GM12878 (cell line): ENCODE results near the gene CTSE. TPM values are rescaled to one million over a fixed set of nuclear protein-coding genes. Genes with fewer than 3 reads are reported as not detected.
A peak's percentile ranks its signal among the peaks of the same experiment; 100 is the strongest.

Experiments
- ATAC-seq: fragments of 200-7000 bp; cut with Tn5 transposase; 3 replicates; pipeline ENCODE4 v1.9.1; 2020; ENCODE audit warnings: mild to moderate bottlenecking, moderate library complexity
- BruUV-seq: library from RNA; stranded (reverse); fragments of 400-500 nt; replicated peaks from 2 replicates; lab custom pipeline; 2021; lab: Mats Ljungman, UMichigan
- CTCF ChIA-PET: fragments of 300-600 bp; sonication (Branson Sonifier 250); formaldehyde crosslinking; extraction: SDS; loops from one replicate; lab custom pipeline; 2021; ENCODE audit warnings: inconsistent platforms; lab: Yijun Ruan, JAX
- POLR2A ChIA-PET: fragments of 350-600 bp; formaldehyde crosslinking; extraction: SDS; loops from one replicate; lab custom pipeline; 2021; ENCODE audit warnings: inconsistent platforms; lab: Charles Lee
- RAD21 ChIA-PET: fragments of 300-600 bp; sonication (Branson Sonifier 250); formaldehyde crosslinking; loops from one replicate; lab custom pipeline; 2023; ENCODE audit warnings: antibody characterized with exemption; ENCODE audit not compliant: unreplicated experiment; lab: Charles Lee
- SMC1A ChIA-PET: fragments of 300-600 bp; sonication (Branson Sonifier 250); formaldehyde crosslinking; loops from one replicate; lab custom pipeline; 2023; ENCODE audit not compliant: unreplicated experiment, uncharacterized antibody; lab: Charles Lee
- DNase-seq: peaks from one replicate; pipeline ENCODE4 v3.0.0-alpha.2; 2011; ENCODE audit warnings: low read depth, low spot score
- FAIRE-seq: peaks from 3 replicates; lab custom pipeline; 2011; peaks lifted over from hg19 to GRCh38; lab: Jason Lieb, UNC
- H2AFZ ChIP-seq: 2 replicates; pipeline ENCODE4 v1.6.0; 2011; ENCODE audit warnings: low read depth, low read length, control low read depth; ENCODE audit not compliant: control insufficient read depth
- H3K27ac ChIP-seq: 2 replicates; pipeline ENCODE4 v1.5.1; 2011; ENCODE audit warnings: control low read depth; ENCODE audit not compliant: control insufficient read depth, insufficient read depth
- H3K27me3 ChIP-seq, 2 experiments: replicated peaks in 1 of 2; 2 replicates each; pipeline versions ENCODE4 v1.6.0 to v1.6.1; 2011; ENCODE audit warnings: low read length in 1 of 2; ENCODE audit not compliant: control insufficient read depth in 2 of 2, insufficient read depth in 2 of 2
- H3K36me3 ChIP-seq, 2 experiments: 2 replicates each; pipeline ENCODE4 v1.5.1; 2011; ENCODE audit warnings: low read length in 1 of 2; ENCODE audit not compliant: control insufficient read depth in 2 of 2, insufficient read depth in 2 of 2
- H3K4me1 ChIP-seq: 2 replicates; pipeline ENCODE4 v1.6.1; 2011; ENCODE audit warnings: mild to moderate bottlenecking, low read length, moderate library complexity, mixed read lengths; ENCODE audit not compliant: control insufficient read depth, insufficient read depth
- H3K4me2 ChIP-seq: 2 replicates; pipeline ENCODE4 v1.6.0; 2011; ENCODE audit warnings: control low read depth; ENCODE audit not compliant: control insufficient read depth, insufficient read depth
- H3K4me3 ChIP-seq: fragments of 200-600 bp; sonication (generic); 2 replicates; pipeline ENCODE4 v1.5.1; 2016
- H3K79me2 ChIP-seq: 2 replicates; pipeline ENCODE4 v1.6.0; 2011; ENCODE audit warnings: low read length; ENCODE audit not compliant: control insufficient read depth, insufficient read depth
- H3K9ac ChIP-seq: 2 replicates; pipeline ENCODE4 v1.8.0; 2011; ENCODE audit warnings: low read length, control low read depth, mixed read lengths; ENCODE audit not compliant: control insufficient read depth, insufficient read depth
- H3K9me3 ChIP-seq: replicated peaks from 3 replicates; pipeline ENCODE4 v1.5.1; 2011; ENCODE audit warnings: mild to moderate bottlenecking, low read length; ENCODE audit not compliant: control insufficient read depth, insufficient read depth
- H4K20me1 ChIP-seq: 2 replicates; pipeline ENCODE4 v1.6.0; 2011; ENCODE audit not compliant: control insufficient read depth, insufficient read depth
- EED ChIP-seq: sonication (generic); IDR thresholded peaks from 2 replicates; pipeline ENCODE4 v1.6.1; 2016; ENCODE audit warnings: antibody characterized with exemption, low read depth
- HCFC1 ChIP-seq: fragments of 150-350 bp; IDR thresholded peaks from 2 replicates; pipeline ENCODE4 v1.6.1; 2014; ENCODE audit warnings: low read length
- SMARCA5 ChIP-seq: fragments of 450-650 bp; IDR thresholded peaks from 2 replicates; pipeline ENCODE4 v1.6.1; 2017; ENCODE audit warnings: mild to moderate bottlenecking
- ZNF687 ChIP-seq: fragments of 450-650 bp; IDR thresholded peaks from 2 replicates; pipeline ENCODE4 v1.6.1; 2017; ENCODE audit warnings: mild to moderate bottlenecking, moderate library complexity
- WGBS: methylation state at CpG from one replicate; pipeline ENCODE4 v1.1.6; 2016; ENCODE audit warnings: low lambda C conversion rate; ENCODE audit not compliant: insufficient replicate concordance, insufficient coverage; ENCODE audit errors: missing lambda C conversion rate; 5-methylcytosine and 5-hydroxymethylcytosine counted together
- in situ Hi-C: fragments of 300-500 bp; cut with MboI; formaldehyde crosslinking; loops from 9 replicates; pipeline ENCODE4 v1.14.3; 2018; ENCODE audit warnings: mixed read lengths
- intact Hi-C: fragments of 100-400 bp; cut with micrococcal nuclease; formaldehyde crosslinking; loops from one replicate; pipeline ENCODE4 v1.14.2; 2022; ENCODE audit not compliant: unreplicated experiment
- polyA plus RNA-seq, 11 experiments: library from polyadenylated mRNA; depleted of rRNA in 4 of 11; unstranded in 6 of 11; stranded (reverse) in 5 of 11; fragments of >200 nt; fragmentation: Nextera tagmentation in 4 of 11; fragmentation: Illumina TruSeq in 1 of 11; extraction: Ambion mirVana in 4 of 11; extraction: Trizol in 1 of 11; gene quantifications; 1 replicate in 1 of 11; 2 replicates in 10 of 11; pipeline versions ENCODE4 v1.2.1 to v1.2.3, GENCODE V29; 2011 to 2016; ENCODE audit warnings: inconsistent platforms in 2 of 11, missing spikeins in 2 of 11, low read depth in 1 of 11
- total RNA-seq, 4 experiments: library from RNA; depleted of rRNA in 3 of 4; stranded (reverse); fragments of >200 nt in 3 of 4; fragmentation: Illumina TruSeq in 1 of 4; extraction: Trizol in 1 of 4; gene quantifications; 2 replicates each; pipeline versions ENCODE4 v1.2.1 to v1.2.3, GENCODE V29; 2013 to 2021
- TF ChIP-seq, protein P1 (sequence below): fragments of 450-650 bp; IDR thresholded peaks from 2 replicates; pipeline ENCODE4 v1.6.1; 2017; ENCODE audit warnings: low read depth, mild to moderate bottlenecking, moderate library complexity

CTSE gene
- total and polyA plus RNA-seq, 10 of the 15 experiments (the other 5 are each of a cell fraction or from before 2014, with no cell fraction given), result 0.26 TPM; not detected in 9

- peaks cover 9% of the 10 kb centered on the region; the same call in 1 of the 2 replicates for H3K4me1 ChIP-seq
- H3K9ac ChIP-seq, result no peak overlapping the region
- H3K4me3 ChIP-seq, result no peak overlapping the region
- ChIA-PET CTCF (interaction anchor here (1.3 to 2.1 kb wide), 3 partner anchors 15 to 170 kb away, joined by 3 to 15 read pairs (median 9); no protein-coding TSS in a partner anchor), RAD21 (interaction anchor here (0.9 to 3.4 kb wide), 4 partner anchors 15 to 303 kb away, joined by 3 to 14 read pairs (median 6); no protein-coding TSS in a partner anchor), SMC1A (interaction anchor here (0.9 to 1.7 kb wide), 2 partner anchors 15 to 42 kb away, joined by 3 to 8 read pairs; no protein-coding TSS in a partner anchor)
- H3K4me2 ChIP-seq, result no peak overlapping the region; the same call in 1 of the 2 replicates
- H3K27ac ChIP-seq, result no peak overlapping the region
- no peaks in the 10 kb centered on the region for H3K36me3 ChIP-seq
- ATAC-seq (no peak), FAIRE-seq (no peak), DNase-seq (no peak)
- in situ Hi-C loops, result no loop called here
- H3K79me2 ChIP-seq, result no peaks in the 10 kb centered on the region
- intact Hi-C loops, result no loop called here
- BruUV-seq, result no TSS peak
- no peaks in the 10 kb centered on the region for H4K20me1 ChIP-seq
- H2AFZ ChIP-seq, result no peak overlapping the region
- H3K27me3 ChIP-seq, result peaks cover 0 to 2% of the 10 kb centered on the region in 2 experiments; a peak in 3 of 4 replicates
- 51% methylated on average over 9 of the region's 9 CpGs for WGBS
- TF ChIP-seq HCFC1, result no peak
- TF ChIP-seq, all 136 proteins: peak for 0
- H3K9me3 ChIP-seq, result no peaks in the 10 kb centered on the region
- POLR2A ChIA-PET, result no interaction called here
These were observed 61.5 kb downstream of the CTSE start for GRCh38 chr1:205961991-205962820.

DNA sequence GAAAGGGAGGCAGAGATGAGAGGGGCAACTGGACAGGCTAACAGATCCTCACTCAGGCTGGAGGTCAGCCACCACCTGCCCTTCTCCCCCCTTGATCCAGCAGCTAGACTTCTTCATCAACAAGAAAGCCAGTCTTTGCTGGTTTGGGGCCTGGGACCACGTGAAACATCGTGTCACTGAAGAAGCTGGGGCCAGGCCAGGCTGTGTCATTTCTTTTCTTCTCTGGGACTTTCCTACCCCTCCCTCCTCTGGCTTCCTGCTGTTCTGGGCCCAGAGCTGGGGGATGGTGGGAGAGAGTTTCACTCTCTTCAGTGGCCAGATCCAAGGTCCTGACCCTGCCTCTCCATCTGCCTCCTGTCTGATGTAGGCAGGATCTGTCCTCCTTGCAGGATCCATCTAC is 62.3 kb downstream of the CTSE start:
- Histone ChIP-seq H3K9me3 (no peaks in the 10 kb centered on the region), H3K36me3 (no peaks in the 10 kb centered on the region), H3K9ac (no peak overlapping the region), H3K27me3 (peaks cover 0 to 2% of the 10 kb centered on the region in 2 experiments; a peak in 3 of 4 replicates), H3K4me2 (no peak overlapping the region; the same call in 1 of the 2 replicates), H2AFZ (no peak overlapping the region; the same call in 1 of the 2 replicates), H3K27ac (no peak overlapping the region), H3K4me3 (no peak overlapping the region), H3K4me1 (peaks cover 9% of the 10 kb centered on the region; the same call in 1 of the 2 replicates), H3K79me2 (no peaks in the 10 kb centered on the region), H4K20me1 (no peaks in the 10 kb centered on the region)
- intact Hi-C loops (no loop called here), in situ Hi-C loops (no loop called here)
- 0 out of 2 replicates have a peak, but pooled peaks have one; percentile 12 for TF ChIP-seq EED
- TF ChIP-seq, protein P1, sequence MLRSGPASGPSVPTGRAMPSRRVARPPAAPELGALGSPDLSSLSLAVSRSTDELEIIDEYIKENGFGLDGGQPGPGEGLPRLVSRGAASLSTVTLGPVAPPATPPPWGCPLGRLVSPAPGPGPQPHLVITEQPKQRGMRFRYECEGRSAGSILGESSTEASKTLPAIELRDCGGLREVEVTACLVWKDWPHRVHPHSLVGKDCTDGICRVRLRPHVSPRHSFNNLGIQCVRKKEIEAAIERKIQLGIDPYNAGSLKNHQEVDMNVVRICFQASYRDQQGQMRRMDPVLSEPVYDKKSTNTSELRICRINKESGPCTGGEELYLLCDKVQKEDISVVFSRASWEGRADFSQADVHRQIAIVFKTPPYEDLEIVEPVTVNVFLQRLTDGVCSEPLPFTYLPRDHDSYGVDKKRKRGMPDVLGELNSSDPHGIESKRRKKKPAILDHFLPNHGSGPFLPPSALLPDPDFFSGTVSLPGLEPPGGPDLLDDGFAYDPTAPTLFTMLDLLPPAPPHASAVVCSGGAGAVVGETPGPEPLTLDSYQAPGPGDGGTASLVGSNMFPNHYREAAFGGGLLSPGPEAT, result 0 out of 2 replicates have a peak, but pooled peaks have one; percentile 44
- no peak for TF ChIP-seq SMARCA5
- peak; percentile 89 for TF ChIP-seq ZNF687
- 0% methylated on average over 2 of the region's 2 CpGs for WGBS
- ChIA-PET SMC1A (interaction anchor here (0.9 to 1.7 kb wide), 5 partner anchors 16 to 303 kb away, joined by 3 to 8 read pairs (median 3); no protein-coding TSS in a partner anchor), CTCF (interaction anchor here (1.0 to 1.7 kb wide), 3 partner anchors 9 to 170 kb away, joined by 3 to 15 read pairs (median 4); no protein-coding TSS in a partner anchor), POLR2A (interaction anchor here (0.6 kb wide), 1 partner anchor 154 kb away, joined by 5 read pairs; no protein-coding TSS in a partner anchor), RAD21 (interaction anchor here (0.9 to 3.4 kb wide), 3 partner anchors 16 to 302 kb away, joined by 3 to 14 read pairs (median 8); no protein-coding TSS in a partner anchor)
- FAIRE-seq (no peak), ATAC-seq (peak; percentile 87), DNase-seq (no peak)
- no TSS peak for BruUV-seq
